Adipose tissue (tissue), 3 donors: ENCODE data around the gene BRWD1. TPM values are rescaled to one million over a fixed set of nuclear protein-coding genes. Genes with fewer than 3 reads are reported as not detected.
"Not testable (repeated sequence)": the region's sequence is repeated elsewhere in the genome, so short reads cannot be mapped to it uniquely, and the experiment has no call there.

ENCODE experiments used
- H3K27ac ChIP-seq: one replicate; pipeline ENCODE4 v1.5.1; 2013; ENCODE audit warnings: low read depth, low read length
- WGBS, 3 donors: extraction: QIAGEN DNeasy Blood & Tissue Kit; methylation state at CpG; one replicate each; pipeline ENCODE4 v1.1.7; 2013; 5-methylcytosine and 5-hydroxymethylcytosine counted together
- polyA plus RNA-seq, 3 donors: library from polyadenylated mRNA; stranded (reverse); fragments of 200-250 nt; gene quantifications; one replicate each; pipeline ENCODE4 v1.2.3, GENCODE V29; 2013
- donor health status: healthy with polysubstance abuse.
- donor health status: Bipolar disorder and iron deficiency.
- donor health status: healthy.

BRWD1 gene
- polyA plus RNA-seq, 3 donors, result 8.1 to 12.1 (median 10.1) TPM

DNA sequence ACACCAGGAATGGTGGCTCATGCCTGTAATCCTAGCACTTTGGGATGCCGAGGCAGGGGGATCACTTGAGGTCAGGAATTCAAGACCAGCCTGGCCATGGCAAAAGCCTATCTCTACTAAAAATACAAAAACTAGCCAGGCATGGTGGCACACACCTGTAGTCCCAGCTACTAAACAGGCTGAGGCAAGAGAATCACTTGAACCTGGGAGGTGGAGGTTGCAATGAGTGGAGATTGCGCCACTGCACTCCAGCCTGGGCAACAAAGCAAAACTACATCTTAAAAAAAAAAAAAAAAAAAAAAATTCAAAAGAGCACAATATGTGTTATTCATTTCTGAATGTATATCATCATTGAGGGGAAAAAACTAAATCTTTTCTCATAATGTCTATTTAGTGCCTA, 92.6 kb downstream of the BRWD1 start:
- H3K27ac ChIP-seq, result not testable (repeated sequence)
- WGBS, 3 donors, result 95 to 100% (median 97%) methylated on average over 2 of the region's 2 CpGs

DNA sequence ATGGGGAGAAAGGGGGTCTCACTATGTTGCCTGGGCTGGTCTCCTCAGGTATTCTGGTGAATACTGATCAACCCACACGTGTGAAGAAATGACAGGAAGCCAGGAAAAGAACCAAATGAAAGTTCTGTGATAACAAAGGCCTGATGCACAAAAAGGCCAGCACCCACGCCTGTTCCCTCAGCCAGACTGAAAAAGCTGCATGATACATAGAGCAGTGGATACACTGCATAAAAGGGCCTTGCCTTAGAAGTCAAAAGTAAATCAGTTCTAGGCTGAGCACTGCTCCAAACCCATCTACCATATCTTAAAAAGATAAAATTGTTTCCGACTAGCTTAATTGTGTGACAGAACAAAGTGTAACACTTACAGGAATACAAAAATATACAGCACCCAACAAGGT, 93.3 kb downstream of the BRWD1 start:
- 67 to 85% (median 85%) methylated on average over 3 of the region's 3 CpGs for WGBS, 3 donors
- H3K27ac ChIP-seq, result no peak overlapping the region

DNA sequence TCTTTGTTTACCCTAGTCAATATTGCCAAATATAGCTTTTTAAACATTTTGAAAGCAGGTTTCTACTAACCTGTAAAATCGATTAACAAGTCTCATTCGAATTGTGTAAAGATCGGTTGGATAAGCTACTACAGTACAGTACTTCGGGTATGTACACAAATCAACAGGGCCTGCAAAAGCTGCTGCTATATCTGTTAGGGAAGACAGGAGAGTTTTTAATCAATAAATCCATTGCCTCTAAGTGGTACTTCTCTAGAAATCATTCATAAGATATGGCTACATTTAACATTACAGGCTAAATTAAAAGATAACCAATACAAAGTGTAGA, 95.4 kb downstream of the BRWD1 start:
- 35 to 96% (median 91%) methylated on average over 4 of the region's 4 CpGs for WGBS, 3 donors
- no peak overlapping the region for H3K27ac ChIP-seq

DNA sequence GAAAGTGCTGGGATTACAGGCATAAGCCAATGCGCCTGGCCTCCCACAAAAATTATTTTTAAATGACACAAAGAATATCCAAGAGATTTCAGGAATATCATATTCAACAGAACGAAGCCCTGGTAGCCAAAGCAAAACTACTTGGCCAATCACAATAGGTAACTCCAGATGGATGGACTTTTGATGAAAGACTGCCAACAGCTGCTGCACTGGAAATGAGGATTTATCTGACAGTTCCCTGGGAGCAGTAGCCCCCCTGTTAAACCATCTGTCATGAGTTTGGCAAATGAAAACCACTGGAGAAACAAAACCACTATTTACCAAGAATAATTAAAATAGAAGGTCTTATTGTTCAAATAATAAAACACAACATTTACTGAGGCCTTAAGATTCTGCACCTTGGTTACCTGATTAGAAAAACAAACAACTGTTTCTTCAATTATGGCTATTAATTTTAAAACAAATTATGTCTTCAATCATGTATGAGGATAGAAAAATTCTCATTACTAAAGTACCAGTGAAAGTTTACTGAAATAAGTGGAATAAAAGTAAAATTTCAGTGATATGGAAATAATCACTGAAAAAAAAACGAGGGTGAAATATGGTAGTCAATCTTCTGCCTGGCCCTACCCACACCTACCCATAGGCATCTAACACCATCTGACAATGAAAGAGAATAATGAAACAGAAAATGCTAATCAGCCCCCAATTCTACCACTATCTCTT, 95.9 kb downstream of the BRWD1 start:
- H3K27ac ChIP-seq, result no peak overlapping the region
- WGBS, 3 donors, result 72 to 96% (median 89%) methylated on average over 3 of the region's 3 CpGs

DNA sequence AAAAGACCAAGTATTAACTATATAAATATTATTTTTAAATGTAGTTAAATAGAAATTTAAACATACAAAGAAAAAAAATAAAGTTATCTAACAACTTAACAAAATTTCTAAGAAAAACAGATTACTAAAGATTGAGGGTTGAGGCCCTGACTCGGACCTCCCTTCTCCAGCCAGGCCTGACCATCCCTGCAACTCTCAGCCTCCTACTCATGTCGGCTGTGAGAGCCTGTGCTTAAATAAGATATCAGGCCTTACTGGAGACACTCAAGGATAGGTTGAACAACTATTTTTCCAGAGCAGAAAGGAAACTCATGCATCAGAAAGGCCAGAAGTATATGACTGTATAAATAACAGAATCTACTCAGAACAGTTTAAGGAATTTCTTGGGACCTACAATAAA, 97.1 kb downstream of the BRWD1 start:
- 85 to 95% (median 88%) methylated on average over 2 of the region's 2 CpGs for WGBS, 3 donors
- H3K27ac ChIP-seq, result no peak overlapping the region

DNA sequence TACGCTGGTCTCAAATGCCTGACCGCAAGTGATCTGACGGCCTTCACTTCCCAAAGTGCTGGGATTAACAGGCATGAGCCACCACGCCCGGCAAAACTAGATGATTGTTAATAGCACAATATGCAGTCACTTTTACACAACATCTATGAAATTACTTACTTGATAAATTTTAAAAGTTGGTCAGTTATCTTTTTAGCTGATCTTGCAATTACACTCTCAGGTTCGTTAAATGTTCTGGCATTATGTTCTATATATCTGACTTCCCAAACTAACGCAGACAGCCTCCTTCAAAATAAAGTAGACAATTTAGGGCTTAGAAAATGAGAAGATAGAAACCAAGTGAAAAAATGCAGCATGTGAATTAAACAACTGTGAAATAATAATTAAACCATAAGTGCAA, 98.4 kb downstream of the BRWD1 start:
- no peak overlapping the region for H3K27ac ChIP-seq
- WGBS, 3 donors, result 95 to 96% (median 96%) methylated on average over 7 of the region's 7 CpGs

DNA sequence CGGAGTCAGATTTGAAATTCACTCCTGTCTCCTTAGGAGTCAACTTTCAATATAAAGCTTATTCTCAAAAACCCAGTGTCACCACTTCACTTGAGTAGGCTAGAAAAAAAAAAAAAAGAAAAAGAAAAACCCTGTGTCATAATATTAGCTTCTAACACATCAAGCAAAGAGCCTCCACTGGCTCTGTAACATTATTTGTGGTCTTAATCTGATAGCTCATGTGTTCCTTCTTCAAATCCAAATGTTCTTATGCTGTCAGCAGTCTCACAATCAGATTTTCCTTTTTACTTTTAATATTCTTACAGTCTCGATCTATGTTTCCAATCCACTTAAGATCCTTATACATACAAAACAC, 104.1 kb downstream of the BRWD1 start:
- no peak overlapping the region for H3K27ac ChIP-seq
- WGBS, 3 donors, result 84 to 93% (median 89%) methylated on average over 2 of the region's 2 CpGs

DNA sequence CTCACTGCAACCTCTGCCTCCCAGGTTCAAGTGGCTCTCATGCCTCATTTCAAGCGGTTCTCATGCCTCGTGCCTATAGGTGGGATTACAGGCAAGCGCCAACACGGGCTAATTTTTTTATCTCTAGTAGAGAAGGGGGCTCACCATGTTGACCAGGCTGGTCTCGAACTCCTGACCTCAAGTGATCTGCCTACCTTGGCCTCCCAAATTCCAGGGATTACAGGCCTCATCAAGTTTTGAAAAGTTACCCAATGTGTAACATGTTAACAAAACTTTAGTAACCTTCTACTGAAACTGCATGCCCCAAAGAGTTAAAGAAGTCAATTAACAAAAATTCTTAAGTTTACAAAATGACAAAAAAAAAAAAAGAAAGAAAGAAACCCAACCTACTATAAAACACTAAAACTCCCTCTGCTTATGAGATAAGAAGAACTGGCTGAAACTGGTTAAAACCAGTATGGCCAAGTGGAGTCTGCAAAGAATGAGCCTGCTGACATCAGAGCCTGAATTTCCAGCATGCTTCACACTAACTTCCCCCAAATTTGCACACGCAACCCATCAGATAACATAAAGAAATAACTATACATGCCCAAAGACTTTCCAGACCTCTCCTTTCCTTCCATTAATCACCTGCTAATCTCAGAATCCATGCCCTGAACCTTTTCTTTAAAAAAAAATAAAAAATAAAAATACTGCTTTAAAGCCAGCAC, 104.7 kb downstream of the BRWD1 start:
- 91 to 94% (median 94%) methylated on average over 6 of the region's 6 CpGs for WGBS, 3 donors
- H3K27ac ChIP-seq, result no peak overlapping the region

DNA sequence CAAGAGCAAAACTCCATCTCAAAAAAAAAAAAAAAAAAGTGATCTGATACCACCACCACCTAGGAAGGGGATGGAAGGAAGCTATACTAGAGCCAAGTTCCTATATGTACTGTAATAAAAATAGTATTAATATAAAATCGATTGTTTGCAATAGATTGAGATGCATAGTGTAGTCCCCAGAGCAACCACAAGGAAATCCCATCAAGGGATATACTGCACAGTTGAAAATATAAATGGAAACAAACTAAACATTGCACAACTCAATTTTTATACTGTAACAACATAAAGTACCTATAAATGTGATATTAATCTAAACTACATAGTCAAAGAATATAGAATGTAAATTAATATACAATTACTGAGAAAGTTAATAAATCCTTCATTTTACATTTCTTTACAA, 109.3 kb downstream of the BRWD1 start:
- WGBS, 3 donors, result 77 to 94% (median 88%) methylated on average over 1 of the region's 1 CpG
- no peak overlapping the region for H3K27ac ChIP-seq

DNA sequence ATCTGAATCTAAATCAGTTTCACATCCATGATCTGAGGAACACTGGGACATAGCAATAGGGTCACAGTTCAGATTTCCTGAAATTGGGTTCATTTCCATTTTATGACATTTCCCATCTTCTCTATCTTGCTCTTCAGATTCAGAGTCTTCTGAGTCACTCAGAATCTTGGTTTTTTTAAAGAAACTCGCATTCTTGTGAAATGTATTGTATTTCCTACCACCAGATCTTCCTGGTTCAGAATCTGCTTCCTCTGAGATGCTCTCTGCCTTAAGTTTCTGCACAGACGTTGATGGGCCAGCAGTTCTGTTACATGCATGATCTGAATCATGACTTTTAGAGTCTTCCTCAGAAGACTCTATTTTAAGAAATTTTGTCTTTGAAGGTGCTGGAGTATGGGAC, 114.6 kb downstream of the BRWD1 start:
- H3K27ac ChIP-seq, result no peak overlapping the region
- 62 to 77% (median 65%) methylated on average over 2 of the region's 2 CpGs for WGBS, 3 donors

DNA sequence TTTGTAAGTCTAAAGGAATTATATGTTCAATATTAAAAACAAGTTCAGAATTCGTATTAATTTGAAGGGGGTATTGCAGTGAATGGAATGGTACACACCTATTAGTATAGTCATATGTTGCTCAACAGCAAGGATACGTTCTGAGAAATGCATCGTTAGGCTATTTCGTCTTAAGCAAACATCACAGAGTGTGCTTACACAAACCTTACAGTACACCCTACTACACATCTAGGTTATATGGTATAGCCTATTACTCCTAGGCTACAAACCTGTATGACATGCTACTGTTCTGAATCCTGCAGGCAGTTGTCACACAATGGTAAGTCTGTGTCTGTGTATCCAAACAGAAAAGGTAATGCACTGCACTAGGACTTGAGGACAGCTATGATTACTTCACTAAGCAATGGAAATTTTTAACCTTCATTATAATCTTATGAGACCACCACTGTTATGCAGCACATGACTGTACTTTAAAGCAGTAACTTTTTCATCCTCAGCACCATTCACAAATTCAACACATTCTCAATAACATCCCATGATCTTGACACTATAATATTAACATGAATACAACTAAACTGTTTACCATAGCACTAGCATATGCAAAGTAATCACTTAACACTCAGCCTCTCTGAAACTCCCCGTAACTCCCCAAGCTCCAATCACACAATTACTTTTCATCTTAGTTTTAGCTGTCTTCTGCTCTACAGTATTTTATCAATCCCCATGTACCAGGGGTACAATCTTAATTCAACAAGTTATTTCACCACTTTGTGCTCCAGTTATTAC, 115.8 kb downstream of the BRWD1 start:
- H3K27ac ChIP-seq, result no peak overlapping the region
- WGBS, 3 donors, result 77 to 85% (median 79%) methylated on average over 5 of the region's 5 CpGs

DNA sequence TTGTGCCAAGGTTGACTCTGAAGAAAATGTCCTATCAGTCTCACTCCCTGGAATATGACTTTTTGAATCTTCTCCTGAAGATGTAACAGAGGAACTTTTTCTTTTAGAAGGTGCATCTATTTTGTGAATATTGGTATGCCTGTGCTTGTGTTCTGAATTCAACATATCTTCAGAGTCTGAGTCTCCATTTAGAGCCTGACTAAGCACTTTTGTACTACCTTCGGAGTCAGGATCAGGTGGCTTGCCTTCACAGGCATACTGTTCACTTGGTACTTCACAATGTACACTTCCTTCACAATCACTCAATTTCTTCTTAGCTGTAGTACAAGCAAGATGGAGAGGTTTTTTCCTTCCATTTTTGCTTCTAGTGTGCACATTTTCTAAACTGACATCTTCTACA, 116.6 kb downstream of the BRWD1 start:
- 90 to 93% (median 92%) methylated on average over 1 of the region's 1 CpG for WGBS, 3 donors

DNA sequence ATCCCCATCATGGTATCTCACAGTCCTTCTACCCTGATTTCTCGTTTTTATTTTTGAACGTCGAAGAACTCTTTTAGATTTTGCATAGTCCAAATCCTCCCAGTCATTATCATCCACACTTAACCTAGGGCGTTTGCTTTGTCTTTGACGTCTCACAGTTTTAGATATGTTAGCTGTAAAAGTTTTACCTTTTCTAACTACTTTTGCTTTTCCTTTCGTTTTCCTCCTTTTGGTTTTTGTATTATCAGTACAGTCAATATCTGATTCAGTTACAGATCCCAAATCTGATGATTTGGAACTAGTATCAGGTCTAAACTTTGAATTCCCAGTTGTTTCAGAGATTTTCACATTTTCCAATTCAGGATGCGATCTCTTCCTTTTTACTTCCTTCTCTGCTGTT, 117.1 kb downstream of the BRWD1 start:
- H3K27ac ChIP-seq, result no peak overlapping the region
- 86 to 88% (median 87%) methylated on average over 7 of the region's 7 CpGs for WGBS, 3 donors

More for the DNA sequence above, 116.6 kb downstream of the BRWD1 start:
- no peak overlapping the region for H3K27ac ChIP-seq

DNA sequence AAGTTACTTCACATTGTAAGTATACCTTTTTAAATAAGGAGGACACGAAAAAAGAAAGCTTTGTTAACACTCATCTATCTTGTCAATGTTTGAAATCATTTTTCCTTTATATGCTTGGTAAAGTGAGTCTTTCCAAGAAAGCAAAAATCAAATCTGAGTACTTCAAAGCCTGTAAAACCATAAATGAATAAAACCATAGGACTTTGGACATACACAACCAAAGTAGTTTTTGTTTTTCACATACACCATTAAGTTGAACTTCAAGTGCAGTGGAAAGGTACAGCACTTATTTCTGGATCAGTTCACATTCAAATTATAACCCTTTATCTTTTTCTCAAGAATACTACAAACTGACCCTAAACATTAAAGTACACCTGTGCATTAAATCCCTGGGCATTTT, 120.1 kb downstream of the BRWD1 start:
- 89 to 94% (median 89%) methylated on average over 1 of the region's 1 CpG for WGBS, 3 donors
- H3K27ac ChIP-seq, result no peak overlapping the region

DNA sequence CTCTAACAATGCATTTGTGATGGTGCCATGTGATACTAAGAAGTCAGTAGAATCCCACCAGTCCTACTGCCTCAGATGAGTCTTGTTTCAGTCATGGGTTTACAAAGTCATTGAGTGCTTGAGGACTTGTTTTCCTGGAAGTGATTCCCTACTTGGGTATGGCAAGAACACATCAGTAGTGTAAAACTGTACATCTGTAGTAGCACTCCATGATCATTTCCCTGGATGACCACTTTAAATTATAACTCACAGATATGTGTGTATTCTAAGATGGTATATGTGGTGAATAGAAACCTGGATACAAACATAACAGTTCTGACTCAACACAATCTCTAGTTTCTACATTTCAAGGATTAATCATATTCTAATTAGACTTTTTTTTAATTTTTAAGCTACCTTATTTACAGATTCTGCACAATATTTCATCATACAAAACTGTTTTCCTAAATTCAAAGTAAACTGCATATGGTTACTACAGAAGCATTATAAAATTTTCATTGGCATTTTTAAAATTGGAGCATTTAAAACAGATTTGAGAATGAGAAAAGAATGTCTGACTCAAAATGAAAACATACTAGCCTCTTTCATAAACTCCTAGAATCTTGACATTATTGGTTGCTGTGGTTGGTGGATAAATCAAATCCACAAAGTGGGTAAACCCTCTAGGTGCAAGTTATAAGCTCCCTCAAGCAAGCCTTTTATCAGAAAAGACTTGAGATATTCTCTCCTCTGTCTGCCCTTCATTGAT, 123.4 kb downstream of the BRWD1 start:
- H3K27ac ChIP-seq, result no peak overlapping the region

DNA sequence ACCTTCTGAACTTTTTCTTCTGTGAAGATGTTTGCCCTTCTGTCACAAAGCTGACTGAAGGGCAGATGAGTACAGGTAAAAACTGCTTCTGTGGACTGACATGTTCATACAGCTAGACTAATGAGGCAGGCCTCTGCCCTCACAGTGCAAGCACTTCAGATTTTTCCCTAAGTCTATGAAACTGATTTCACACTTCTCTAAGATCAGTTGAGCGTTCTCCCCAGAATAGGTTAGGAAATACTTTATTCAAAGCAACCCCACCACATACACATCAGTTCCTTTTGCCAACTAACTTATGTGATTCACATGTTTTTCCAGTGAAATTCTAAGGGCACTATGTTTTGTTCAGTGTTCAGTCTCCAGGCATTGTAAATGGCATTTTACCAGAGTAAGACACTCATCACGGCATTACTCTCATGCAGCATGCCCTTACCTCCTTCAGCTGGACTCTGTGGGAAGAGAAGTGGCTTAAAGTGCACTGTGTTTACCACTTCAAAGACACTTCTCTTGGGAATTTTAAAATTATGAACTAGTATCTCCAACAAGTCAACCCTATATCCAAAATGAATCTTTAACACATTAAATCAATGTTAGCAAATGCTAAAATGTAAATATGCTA, 124.8 kb downstream of the BRWD1 start:
- 69 to 87% (median 77%) methylated on average over 2 of the region's 2 CpGs for WGBS, 3 donors

DNA sequence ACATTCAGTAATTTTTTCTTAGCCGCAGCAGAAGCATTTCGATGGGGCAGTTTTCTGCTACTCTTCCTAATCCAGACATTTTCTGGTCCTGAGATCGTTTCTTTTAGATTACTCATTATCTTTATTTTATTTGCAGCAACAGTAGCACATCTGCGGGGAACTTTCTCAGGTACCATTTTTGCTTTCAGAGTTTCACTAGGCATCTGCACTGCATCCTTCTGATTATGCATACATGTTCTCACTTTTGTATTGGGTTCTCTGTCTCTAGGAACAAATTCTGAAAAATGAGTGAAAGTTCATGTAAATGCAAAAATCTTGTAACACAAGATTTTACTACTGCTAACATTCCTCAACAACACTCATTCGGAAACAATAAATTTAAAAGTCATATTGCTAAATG, 126.3 kb downstream of the BRWD1 start:
- 74 to 86% (median 83%) methylated on average over 5 of the region's 5 CpGs for WGBS, 3 donors

More for the DNA sequence above, 124.8 kb downstream of the BRWD1 start:
- H3K27ac ChIP-seq, result no peak overlapping the region

DNA sequence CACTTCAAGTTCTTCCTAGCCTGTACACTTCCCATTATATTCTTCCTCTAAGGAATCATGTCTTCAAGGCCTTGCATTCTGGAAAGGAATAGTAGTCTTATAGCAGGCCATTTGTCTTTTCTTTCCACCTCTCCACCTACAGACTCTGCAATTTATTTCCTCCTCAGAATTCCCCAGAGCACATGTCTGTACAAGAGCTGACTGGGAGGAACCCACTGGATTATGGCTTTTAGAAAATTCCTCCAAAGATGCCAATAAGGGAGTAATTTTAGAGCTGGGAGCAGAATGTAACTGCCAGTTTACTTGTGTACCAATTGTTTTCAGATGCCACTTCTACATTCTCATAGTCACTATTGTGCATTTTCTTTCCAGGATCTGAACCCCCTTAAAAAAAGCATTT, 126.8 kb downstream of the BRWD1 start:
- no peak overlapping the region for H3K27ac ChIP-seq

More for the DNA sequence above, 126.3 kb downstream of the BRWD1 start:
- H3K27ac ChIP-seq, result no peak overlapping the region

DNA sequence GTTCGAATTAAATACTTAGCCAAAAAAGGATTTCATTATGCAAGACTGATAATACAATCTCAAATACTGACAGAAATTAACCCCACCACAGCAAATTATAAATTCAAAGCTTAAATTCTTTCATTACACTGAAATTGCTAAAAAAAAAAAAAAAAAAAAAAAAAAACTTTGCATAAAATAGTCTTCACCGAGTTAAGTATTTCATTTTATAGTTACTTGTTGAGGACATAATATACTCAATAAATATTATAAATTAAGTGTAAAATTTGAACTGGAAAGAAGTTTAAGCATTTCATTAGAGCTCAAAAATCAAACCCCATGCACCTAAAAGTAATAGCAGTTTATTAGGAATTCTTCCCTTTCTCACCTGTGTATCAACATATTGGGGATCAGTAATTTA, 128.3 kb downstream of the BRWD1 start:
- 75 to 89% (median 83%) methylated on average over 2 of the region's 2 CpGs for WGBS, 3 donors
- H3K27ac ChIP-seq, result no peak overlapping the region
